GM19468 (cell line): Measurements from ENCODE around the gene FNTB.
"Not testable (repeated sequence)": the region's sequence is repeated elsewhere in the genome, so short reads cannot be mapped to it uniquely, and the experiment has no call there.

Experiments used
- ATAC-seq: cut with Tn5 transposase; IDR thresholded peaks from one replicate; pipeline ENCODE4 v1.9.1; 2021; ENCODE audit warnings: mild to moderate bottlenecking, moderate library complexity, moderate number of reproducible peaks; ENCODE audit not compliant: unreplicated experiment; ENCODE audit errors: extremely low read depth

Gene FNTB

GRCh38 chr14:65010211-65010931 lies 23.7 kb downstream of the FNTB start:
- ATAC-seq: no peak

DNA sequence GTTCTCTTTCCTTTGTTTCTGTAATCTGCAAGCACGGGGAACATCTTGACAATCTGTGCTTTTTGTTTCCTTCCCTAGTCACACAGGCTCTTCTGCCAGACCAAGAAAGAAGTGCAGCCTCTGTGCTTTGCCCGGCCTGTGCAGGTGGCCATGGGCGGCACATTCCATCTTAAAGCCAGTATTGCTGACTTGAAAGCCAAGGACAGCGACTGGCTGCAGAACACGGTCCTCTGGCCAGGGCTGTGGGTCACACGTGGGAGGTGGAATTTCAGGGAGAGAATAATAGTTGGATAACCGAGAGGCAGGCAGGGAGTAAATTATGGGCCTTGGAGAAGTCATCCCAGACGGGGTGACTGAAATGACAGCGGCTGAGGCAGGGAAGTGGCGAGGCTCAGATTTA lies 24.8 kb downstream of the FNTB start:
- ATAC-seq: no peak

DNA sequence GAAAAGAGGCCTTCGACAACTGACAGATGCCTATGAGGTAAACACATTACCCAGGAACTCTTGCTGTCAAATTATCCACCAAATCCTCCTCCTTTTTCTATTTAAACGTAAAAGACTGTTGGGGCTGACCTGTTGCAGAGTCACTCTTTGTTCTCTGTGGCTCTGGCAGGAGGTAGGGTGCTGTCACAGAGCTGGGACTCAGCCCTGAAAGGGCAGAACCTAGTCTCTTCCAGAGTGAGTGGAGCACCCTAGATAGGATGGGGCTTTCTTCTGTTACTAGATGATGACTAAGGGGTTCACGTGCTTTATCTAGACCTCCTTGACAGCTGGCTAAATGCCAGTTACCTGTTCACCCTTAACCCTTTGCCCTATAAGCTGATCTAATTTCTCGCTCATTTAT lies 25.7 kb downstream of the FNTB start:
- ATAC-seq: no peak

DNA sequence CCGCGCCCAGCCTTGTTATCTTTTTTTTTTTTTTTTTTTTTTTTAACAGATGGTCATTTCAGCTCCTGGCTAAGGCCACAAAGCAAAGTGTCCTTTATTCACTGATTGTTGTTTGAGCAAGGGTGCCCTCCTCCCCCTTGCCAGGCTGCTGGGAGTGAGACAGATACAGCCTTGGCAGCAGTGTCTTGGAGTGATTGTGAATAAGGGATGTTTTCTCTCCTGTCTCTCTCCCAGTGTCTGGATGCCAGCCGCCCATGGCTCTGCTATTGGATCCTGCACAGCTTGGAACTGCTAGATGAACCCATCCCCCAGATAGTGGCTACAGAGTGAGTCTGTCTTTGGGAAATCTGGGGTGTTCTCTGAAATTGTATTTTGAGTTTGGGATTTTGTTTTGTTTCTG lies 28.7 kb downstream of the FNTB start:
- no peak for ATAC-seq

GRCh38 chr14:65016471-65016870 lies 29.8 kb downstream of the FNTB start:
- no peak for ATAC-seq

- ATAC-seq: no peak
These were observed 33.4 kb downstream of the FNTB start for GRCh38 chr14:65019944-65020566.

- no peak for ATAC-seq
These were observed 38.3 kb downstream of the FNTB start for GRCh38 chr14:65024957-65025356.

GRCh38 chr14:65025818-65026217 lies 39.1 kb downstream of the FNTB start:
- ATAC-seq: no peak

GRCh38 chr14:65026526-65026925 lies 39.8 kb downstream of the FNTB start:
- ATAC-seq: no peak

DNA sequence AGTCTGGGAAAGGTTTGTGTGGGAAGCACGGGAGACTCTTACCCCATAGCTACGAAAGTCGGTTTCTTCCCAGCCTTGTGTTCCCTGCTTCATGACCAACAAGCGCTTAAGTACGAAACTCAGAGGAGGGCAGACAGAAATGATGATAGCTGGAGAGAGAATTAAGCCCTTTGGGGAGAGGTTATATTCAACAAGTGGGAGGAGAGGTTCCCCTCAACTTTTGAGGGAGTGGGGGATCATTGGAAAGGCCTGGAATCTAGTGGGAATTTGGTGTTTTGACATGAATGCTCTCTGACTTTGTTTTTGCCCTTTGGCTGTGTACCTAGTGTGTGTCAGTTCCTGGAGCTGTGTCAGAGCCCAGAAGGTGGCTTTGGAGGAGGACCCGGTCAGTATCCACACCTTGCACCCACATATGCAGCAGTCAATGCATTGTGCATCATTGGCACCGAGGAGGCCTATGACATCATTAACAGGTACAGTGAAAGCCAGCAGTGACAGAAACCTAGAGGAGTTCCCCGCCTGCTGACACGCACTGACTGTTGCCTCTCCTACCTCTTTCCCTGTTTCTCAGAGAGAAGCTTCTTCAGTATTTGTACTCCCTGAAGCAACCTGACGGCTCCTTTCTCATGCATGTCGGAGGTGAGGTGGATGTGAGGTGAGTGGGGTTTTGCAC lies 40.6 kb downstream of the FNTB start:
- ATAC-seq: no peak

DNA sequence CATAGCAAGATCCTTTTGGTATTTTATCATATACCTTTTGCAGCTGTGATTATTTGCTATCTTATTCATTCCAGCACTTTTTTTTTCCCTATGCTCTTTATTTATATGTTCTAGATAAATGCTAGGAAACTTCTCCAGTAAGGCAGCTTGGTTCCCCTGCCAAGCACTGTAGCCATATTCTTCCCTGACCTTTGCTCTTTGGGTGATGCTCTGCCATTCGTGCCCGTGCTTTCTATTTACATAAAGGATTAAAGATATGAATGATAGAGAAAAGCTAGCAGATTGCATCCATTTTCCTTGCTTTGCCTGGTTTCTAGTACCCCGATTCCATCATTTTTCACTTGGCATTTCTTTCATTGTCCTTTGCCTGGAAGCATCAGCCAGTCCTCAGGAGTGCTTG lies 42.2 kb downstream of the FNTB start:
- no peak for ATAC-seq

GRCh38 chr14:65031321-65031720 lies 44.6 kb downstream of the FNTB start:
- not testable (repeated sequence) for ATAC-seq

- ATAC-seq: no peak
These were observed 45.6 kb downstream of the FNTB start for GRCh38 chr14:65032319-65032718.

GRCh38 chr14:65033181-65033580 lies 46.5 kb downstream of the FNTB start:
- ATAC-seq: no peak

- no peak for ATAC-seq
These were observed 47.3 kb downstream of the FNTB start for GRCh38 chr14:65034021-65034420.

GRCh38 chr14:65035049-65035448 lies 48.4 kb downstream of the FNTB start:
- no peak for ATAC-seq

- no peak for ATAC-seq
These were observed 52.3 kb downstream of the FNTB start for GRCh38 chr14:65038966-65039365.

DNA sequence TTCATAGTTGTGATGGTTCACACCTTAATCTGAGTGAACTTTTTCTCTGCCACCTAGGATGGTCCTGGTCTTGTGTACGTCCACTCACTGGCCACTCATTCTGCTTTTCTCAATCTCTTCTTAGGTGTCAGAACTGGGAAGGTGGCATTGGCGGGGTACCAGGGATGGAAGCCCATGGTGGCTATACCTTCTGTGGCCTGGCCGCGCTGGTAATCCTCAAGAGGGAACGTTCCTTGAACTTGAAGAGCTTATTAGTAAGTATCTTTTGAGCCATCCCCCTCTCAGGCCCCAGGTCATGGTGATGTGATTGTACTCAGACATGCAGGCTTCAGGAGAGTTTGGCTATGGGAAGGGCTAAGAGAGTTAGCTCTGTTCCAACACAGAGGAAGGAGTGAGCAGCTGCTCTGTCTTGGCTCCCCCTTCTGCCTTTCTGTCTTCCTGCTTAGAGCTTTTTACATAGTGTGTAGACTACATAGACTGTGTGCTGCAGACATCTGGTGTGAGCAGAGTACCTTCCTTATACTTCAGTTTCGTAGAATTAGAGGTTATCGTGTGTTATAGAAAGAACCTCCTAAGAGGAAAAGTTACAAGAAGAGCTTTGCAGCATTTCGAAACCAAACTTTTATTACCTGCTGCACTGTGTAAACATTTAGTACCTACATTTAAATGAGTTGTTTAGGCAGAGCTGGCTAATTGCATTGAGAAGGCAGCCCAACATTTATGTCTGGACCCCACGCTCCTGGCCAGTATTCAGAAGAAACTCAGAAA lies 54.2 kb downstream of the FNTB start:
- no peak for ATAC-seq

GRCh38 chr14:65041434-65041915 lies 54.8 kb downstream of the FNTB start:
- ATAC-seq: no peak

- ATAC-seq: no peak
These were observed 55.6 kb downstream of the FNTB start for GRCh38 chr14:65042296-65042695.
